RWPE2 (cell line): ENCODE results near the gene AKAP11.
A peak's percentile ranks its signal among the peaks of the same experiment; 100 is the strongest.

ENCODE experiments used
- ATAC-seq: fragments of 200-7000 bp; cut with Tn5 transposase; 3 replicates; pipeline ENCODE4 v1.9.1; 2021; ENCODE audit warnings: low read depth
- DNase-seq: peaks from one replicate; pipeline ENCODE4 v3.0.0-alpha.2; 2020; ENCODE audit warnings: low spot score
- H3K27ac ChIP-seq: fragments of 450-650 bp; 2 replicates; pipeline ENCODE4 v1.5.1; 2017; ENCODE audit warnings: mild to moderate bottlenecking; ENCODE audit not compliant: poor library complexity, severe bottlenecking
- H3K27me3 ChIP-seq: fragments of 250-450 bp; sonication (Bioruptor Pico); 2 replicates; pipeline ENCODE4 v1.5.1; 2021; ENCODE audit warnings: mild to moderate bottlenecking, moderate library complexity; ENCODE audit not compliant: insufficient read depth, poor library complexity, severe bottlenecking
- H3K36me3 ChIP-seq: fragments of 250-450 bp; sonication (Bioruptor Pico); 2 replicates; pipeline ENCODE4 v1.5.1; 2020; ENCODE audit warnings: low read depth, mild to moderate bottlenecking, moderate library complexity
- H3K4me1 ChIP-seq: fragments of 250-450 bp; sonication (Bioruptor Pico); 2 replicates; pipeline ENCODE4 v1.5.1; 2021; ENCODE audit warnings: mild to moderate bottlenecking, moderate library complexity; ENCODE audit not compliant: insufficient read depth, poor library complexity, severe bottlenecking
- H3K4me3 ChIP-seq: fragments of 250-450 bp; sonication (Bioruptor Pico); 2 replicates; pipeline ENCODE4 v1.5.1; 2021; ENCODE audit warnings: mild to moderate bottlenecking, moderate library complexity; ENCODE audit not compliant: severe bottlenecking
- H3K9me3 ChIP-seq: fragments of 250-450 bp; sonication (Bioruptor Pico); 2 replicates; pipeline ENCODE4 v1.5.1; 2021; ENCODE audit warnings: mild to moderate bottlenecking, moderate library complexity; ENCODE audit not compliant: severe bottlenecking
- CTCF ChIP-seq: fragments of 450-650 bp; IDR thresholded peaks from one replicate; pipeline ENCODE4 v1.5.1; 2017; ENCODE audit warnings: mild to moderate bottlenecking, moderate library complexity; ENCODE audit not compliant: poor library complexity, severe bottlenecking

AKAP11 gene

GRCh38 chr13:42246541-42246940, 25.4 kb upstream of the AKAP11 start:
- no peak overlapping the region for H3K27ac ChIP-seq
- no peak for TF ChIP-seq CTCF
- H3K27me3 ChIP-seq, result no peaks in the 10 kb centered on the region
- peaks cover 10% of the 10 kb centered on the region; the same call in 1 of the 2 replicates for H3K36me3 ChIP-seq
- DNase-seq, result no peak
- no peak overlapping the region for H3K4me3 ChIP-seq
- ATAC-seq, result no peak
- no peaks in the 10 kb centered on the region for H3K4me1 ChIP-seq
- no peaks in the 10 kb centered on the region for H3K9me3 ChIP-seq

- no peaks in the 10 kb centered on the region for H3K9me3 ChIP-seq
- no peak for DNase-seq
- H3K4me1 ChIP-seq, result no peaks in the 10 kb centered on the region
- ATAC-seq, result peak; percentile 68; the same call in 2 of the 3 replicates
- H3K4me3 ChIP-seq, result no peak overlapping the region
- H3K36me3 ChIP-seq, result peaks cover under 1% of the 10 kb centered on the region; the same call in 1 of the 2 replicates
- no peak overlapping the region for H3K27ac ChIP-seq
- no peak for TF ChIP-seq CTCF
- H3K27me3 ChIP-seq, result no peaks in the 10 kb centered on the region
Observed at GRCh38 chr13:42247883-42248282, 24.1 kb upstream of the AKAP11 start.

GRCh38 chr13:42255886-42256285, 16.1 kb upstream of the AKAP11 start:
- no peaks in the 10 kb centered on the region for H3K36me3 ChIP-seq
- TF ChIP-seq CTCF, result no peak
- DNase-seq (no peak), ATAC-seq (no peak)
- no peaks in the 10 kb centered on the region for H3K27me3 ChIP-seq
- H3K27ac ChIP-seq, result no peak overlapping the region
- H3K4me3 ChIP-seq, result no peak overlapping the region
- no peaks in the 10 kb centered on the region for H3K4me1 ChIP-seq
- no peaks in the 10 kb centered on the region for H3K9me3 ChIP-seq

GRCh38 chr13:42258747-42259146, 13.2 kb upstream of the AKAP11 start:
- H3K27ac ChIP-seq, result no peak overlapping the region
- DNase-seq, result no peak

More at GRCh38 chr13:42258747-42259146, 13.2 kb upstream of the AKAP11 start:
- Histone ChIP-seq H3K27me3 (no peaks in the 10 kb centered on the region), H3K4me1 (no peaks in the 10 kb centered on the region), H3K4me3 (no peak overlapping the region), H3K9me3 (no peaks in the 10 kb centered on the region), H3K36me3 (no peaks in the 10 kb centered on the region)
- no peak for TF ChIP-seq CTCF
- ATAC-seq, result no peak
